OCI-LY1 (cell line): ENCODE data around the gene CD2BP2.
A peak's percentile ranks its signal among the peaks of the same experiment; 100 is the strongest.

Source experiments
- H2AFZ ChIP-seq: fragments of 200-600 bp; sonication (generic), shearing (Covaris generic); 2 replicates; pipeline ENCODE4 v1.6.0; 2014; ENCODE audit warnings: antibody characterized with exemption, mild to moderate bottlenecking, low read length
- H3F3A ChIP-seq: fragments of 200-600 bp; sonication (generic), shearing (Covaris generic); 2 replicates; pipeline ENCODE4 v1.6.0; 2014; ENCODE audit warnings: mild to moderate bottlenecking, antibody characterized with exemption, low read length, moderate library complexity; ENCODE audit not compliant: insufficient read depth
- H3K27ac ChIP-seq: fragments of 200-600 bp; sonication (generic); 2 replicates; pipeline ENCODE4 v1.5.1; 2014; ENCODE audit warnings: low read length, mixed run types, mild to moderate bottlenecking, low read depth; ENCODE audit not compliant: poor library complexity, severe bottlenecking
- H3K27me3 ChIP-seq: fragments of 200-600 bp; sonication (generic); 2 replicates; pipeline ENCODE4 v1.6.0; 2014; ENCODE audit warnings: antibody characterized with exemption, mild to moderate bottlenecking, low read length, moderate library complexity; ENCODE audit not compliant: insufficient read depth
- H3K36me3 ChIP-seq: fragments of 200-600 bp; sonication (generic); 2 replicates; pipeline ENCODE4 v1.6.1; 2014; ENCODE audit warnings: mild to moderate bottlenecking, antibody characterized with exemption, low read length, moderate library complexity, mixed read lengths; ENCODE audit not compliant: insufficient read depth
- H3K4me1 ChIP-seq: fragments of 200-600 bp; sonication (generic); 2 replicates; pipeline ENCODE4 v1.5.1; 2014; ENCODE audit warnings: mild to moderate bottlenecking, low read length, moderate library complexity; ENCODE audit not compliant: insufficient read depth, severe bottlenecking
- H3K4me2 ChIP-seq: fragments of 200-600 bp; sonication (generic), shearing (Covaris generic); 2 replicates; pipeline ENCODE4 v1.6.1; 2014; ENCODE audit warnings: low read length
- H3K4me3 ChIP-seq: fragments of 200-600 bp; sonication (generic); 2 replicates; pipeline ENCODE4 v1.5.1; 2014; ENCODE audit warnings: low read length, low read depth, mild to moderate bottlenecking, mixed read lengths; ENCODE audit not compliant: poor library complexity, severe bottlenecking
- H3K79me2 ChIP-seq: fragments of 200-600 bp; shearing (Covaris generic); 2 replicates; pipeline ENCODE4 v1.6.1; 2016; ENCODE audit warnings: mixed run types, low read length, mixed read lengths; ENCODE audit not compliant: insufficient read depth
- H3K9ac ChIP-seq: fragments of 200-600 bp; sonication (generic), shearing (Covaris generic); 2 replicates; pipeline ENCODE4 v1.6.1; 2014; ENCODE audit warnings: mild to moderate bottlenecking, low read length, mixed read lengths
- H3K9me2 ChIP-seq: fragments of 200-600 bp; sonication (generic), shearing (Covaris generic); 2 replicates; pipeline ENCODE4 v1.6.1; 2014; ENCODE audit warnings: low read depth, mild to moderate bottlenecking, low read length, mixed read lengths
- H3K9me3 ChIP-seq: fragments of 200-600 bp; shearing (Covaris generic); 2 replicates; pipeline ENCODE4 v1.6.1; 2014; ENCODE audit warnings: low read length, mixed read lengths
- H4K20me1 ChIP-seq: fragments of 200-600 bp; sonication (generic), shearing (Covaris generic); 2 replicates; pipeline ENCODE4 v1.6.0; 2016; ENCODE audit warnings: mild to moderate bottlenecking, low read length; ENCODE audit not compliant: insufficient read depth
- CTCF ChIP-seq: fragments of 200-600 bp; sonication (generic), shearing (Covaris generic); IDR thresholded peaks from 2 replicates; pipeline ENCODE4 v1.5.1; 2017; ENCODE audit warnings: mild to moderate bottlenecking, antibody characterized with exemption, low read length, moderate library complexity, mixed read lengths
- EZH2 ChIP-seq: fragments of 200-600 bp; sonication (generic), shearing (Covaris generic); IDR thresholded peaks from 2 replicates; pipeline ENCODE4 v1.8.0; 2017; ENCODE audit warnings: borderline replicate concordance, mixed run types, mild to moderate bottlenecking, antibody characterized with exemption, low read length, moderate library complexity, mixed read lengths

The CD2BP2 gene

DNA sequence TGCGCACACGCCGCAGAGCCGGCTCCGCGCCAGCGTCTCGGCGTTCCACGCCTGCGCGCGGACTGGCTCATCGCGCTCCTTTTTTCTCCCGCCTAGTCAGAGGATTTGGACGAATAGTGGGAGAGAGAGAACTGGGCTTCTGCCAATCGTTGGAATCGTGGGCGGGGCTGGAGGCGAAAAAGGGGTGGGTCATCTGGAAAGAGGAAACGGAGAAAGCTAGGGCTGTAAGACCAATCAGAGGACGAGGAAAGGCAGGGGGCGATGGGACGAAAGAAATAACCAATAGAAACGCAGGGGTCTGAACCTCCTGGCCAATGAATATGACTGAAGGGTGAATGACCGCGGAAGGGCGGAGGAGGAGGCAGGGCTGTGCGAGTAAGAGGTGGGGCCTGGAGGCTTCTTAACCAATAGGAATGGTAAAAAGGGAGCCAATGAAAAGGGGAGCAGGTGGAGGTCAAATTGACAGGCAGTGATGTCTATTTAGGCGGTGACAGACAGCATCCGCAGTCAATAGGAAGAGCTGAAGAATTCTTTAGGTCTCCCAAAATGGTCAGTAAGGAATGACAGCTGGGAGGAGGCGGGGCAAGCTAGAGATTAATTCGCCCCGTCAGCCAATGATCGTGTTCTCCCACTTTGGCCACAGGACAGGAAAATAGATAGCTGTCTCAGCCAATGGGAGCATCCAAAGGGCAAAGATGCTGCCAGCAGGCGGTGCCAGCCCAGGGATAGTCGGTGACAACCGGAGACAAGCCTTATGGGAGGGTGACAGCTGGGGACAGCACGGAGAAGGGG, 15.5 kb upstream of the CD2BP2 start, which contains the start of gene TBC1D10B:
TBC1D10B (minus strand) TSS at position 39 of the 792 bp plus-strand sequence. CDS start 311 bp downstream, outside the sequence.
- H3K4me3 ChIP-seq: peak within 1 kb of the TSS; percentile 97
- peak within 1 kb of the TSS; percentile 89 for H3K4me2 ChIP-seq
- H2AFZ ChIP-seq: no peak within 1 kb of the TSS
- no peak for TF ChIP-seq EZH2
- H3K9me2 ChIP-seq: no peaks in the 10 kb centered on the region
- H3K27ac ChIP-seq: peak within 1 kb of the TSS; percentile 76
- no peaks in the 10 kb centered on the region for H3F3A ChIP-seq
- peaks cover 42% of the 10 kb centered on the region for H3K4me1 ChIP-seq
- peaks cover 33% of the 10 kb centered on the region for H3K79me2 ChIP-seq
- peak within 1 kb of the TSS; percentile 89 for H3K9ac ChIP-seq
- peaks cover 14% of the 10 kb centered on the region; the same call in 1 of the 2 replicates for H3K36me3 ChIP-seq
- H4K20me1 ChIP-seq: no peaks in the 10 kb centered on the region
- H3K27me3 ChIP-seq: no peaks in the 10 kb centered on the region
- no peaks in the 10 kb centered on the region for H3K9me3 ChIP-seq

- Histone ChIP-seq H3K27me3 (no peaks in the 10 kb centered on the region), H3K27ac (peak overlapping the region; percentile 45), H4K20me1 (no peaks in the 10 kb centered on the region), H3K4me2 (peak overlapping the region; percentile 89), H3K4me3 (peak overlapping the region; percentile 97), H2AFZ (no peak overlapping the region), H3K4me1 (peaks cover 42% of the 10 kb centered on the region), H3K9ac (peak overlapping the region; percentile 89), H3F3A (no peaks in the 10 kb centered on the region), H3K9me2 (no peaks in the 10 kb centered on the region), H3K9me3 (no peaks in the 10 kb centered on the region), H3K36me3 (peaks cover 20% of the 10 kb centered on the region; the same call in 1 of the 2 replicates), H3K79me2 (peaks cover 33% of the 10 kb centered on the region)
- no peak for TF ChIP-seq EZH2
These were observed 14.9 kb upstream of the CD2BP2 start for GRCh38 chr16:30369938-30370455.

DNA sequence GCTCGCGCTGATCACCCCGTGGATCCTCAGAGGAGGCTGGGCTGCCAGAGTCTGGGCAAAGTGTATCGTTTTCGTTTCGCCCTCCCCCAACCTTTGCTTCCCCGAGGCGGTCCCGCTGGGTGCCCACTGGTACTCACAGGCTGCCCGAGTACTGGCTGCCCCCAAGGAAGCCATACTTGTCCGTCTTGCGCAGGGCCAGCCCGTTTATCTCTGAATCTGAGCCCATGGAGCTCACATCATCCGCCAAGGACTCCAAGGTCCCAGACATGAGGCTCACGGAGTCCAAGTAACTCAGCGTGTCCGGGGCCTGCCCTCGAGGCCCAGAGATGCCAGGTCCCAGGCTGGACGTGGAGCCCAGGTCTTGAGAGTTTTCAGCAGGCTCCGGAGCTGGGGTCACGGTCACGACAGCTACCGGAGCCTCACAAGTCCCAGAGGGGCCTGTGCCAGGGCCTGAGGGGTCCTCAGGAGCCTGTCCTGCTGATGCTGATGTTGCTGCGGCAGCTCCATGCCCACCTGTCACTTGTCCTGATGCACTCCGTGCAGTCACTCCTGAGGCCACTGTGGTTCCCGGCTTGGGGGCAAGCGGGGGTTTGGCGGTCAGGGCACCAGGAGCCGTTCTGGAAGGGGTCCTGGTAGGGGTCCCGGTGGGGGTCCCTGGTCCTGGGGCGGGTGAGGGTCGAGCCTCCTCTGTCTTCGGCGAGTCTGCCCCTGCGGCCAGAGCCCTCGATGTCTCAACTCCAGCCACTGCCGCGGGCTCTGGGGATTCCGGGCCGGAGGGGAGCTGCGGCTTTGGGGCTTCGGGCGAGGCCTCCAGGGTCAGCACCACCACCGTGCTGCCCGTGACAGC, 14.2 kb upstream of the CD2BP2 start:
- H3K27ac ChIP-seq: peak overlapping the region; percentile 45
- no peaks in the 10 kb centered on the region for H3K27me3 ChIP-seq
- no peak for TF ChIP-seq EZH2
- no peak for TF ChIP-seq CTCF
- H2AFZ ChIP-seq: no peak overlapping the region
- peak overlapping the region; percentile 89 for H3K4me2 ChIP-seq
- H3K9me2 ChIP-seq: no peaks in the 10 kb centered on the region
- H3K36me3 ChIP-seq: peaks cover 27% of the 10 kb centered on the region; the same call in 1 of the 2 replicates
- H4K20me1 ChIP-seq: no peaks in the 10 kb centered on the region
- H3K4me1 ChIP-seq: peaks cover 42% of the 10 kb centered on the region
- no peaks in the 10 kb centered on the region for H3K9me3 ChIP-seq
- H3K4me3 ChIP-seq: peak overlapping the region; percentile 97
- no peaks in the 10 kb centered on the region for H3F3A ChIP-seq
- H3K79me2 ChIP-seq: peaks cover 33% of the 10 kb centered on the region
- H3K9ac ChIP-seq: peak overlapping the region; percentile 89

GRCh38 chr16:30368792-30369090, 13.6 kb upstream of the CD2BP2 start:
- Histone ChIP-seq H3K27ac (peak overlapping the region; percentile 45), H3K4me1 (peaks cover 42% of the 10 kb centered on the region), H3K36me3 (peaks cover 33% of the 10 kb centered on the region; the same call in 1 of the 2 replicates), H3K27me3 (no peaks in the 10 kb centered on the region), H3K9me3 (no peaks in the 10 kb centered on the region), H3K79me2 (peaks cover 33% of the 10 kb centered on the region), H3F3A (no peaks in the 10 kb centered on the region), H3K9me2 (no peaks in the 10 kb centered on the region), H2AFZ (no peak overlapping the region), H3K4me3 (peak overlapping the region; percentile 97), H4K20me1 (no peaks in the 10 kb centered on the region), H3K9ac (peak overlapping the region; percentile 89), H3K4me2 (peak overlapping the region; percentile 89)
- TF ChIP-seq CTCF (no peak), EZH2 (no peak)
